OCI-LY3 (cell line): Measurements from ENCODE around the gene MAN2A2.
"Not testable (repeated sequence)": the region's sequence is repeated elsewhere in the genome, so short reads cannot be mapped to it uniquely, and the experiment has no call there.

Experiments used
- H2AFZ ChIP-seq: fragments of 200-600, 300-600 bp; shearing (Covaris generic); 2 replicates; pipeline ENCODE4 v1.6.0; 2014; ENCODE audit warnings: antibody characterized with exemption, low read depth, low read length
- H3K27ac ChIP-seq: fragments of 200-600, 300-600 bp; sonication (generic); 2 replicates; pipeline ENCODE4 v1.5.1; 2014; ENCODE audit warnings: mild to moderate bottlenecking, low read length, moderate library complexity, mixed read lengths
- H3K27me3 ChIP-seq: fragments of 200-600, 300-600 bp; sonication (generic); 2 replicates; pipeline ENCODE4 v1.6.1; 2014; ENCODE audit warnings: low read depth, low read length, mixed read lengths
- H3K36me3 ChIP-seq: fragments of 200-600, 300-600 bp; sonication (generic); replicated peaks from 2 replicates; pipeline ENCODE3; 2014; ENCODE audit warnings: low read depth, low read length, mixed read lengths
- H3K4me1 ChIP-seq: fragments of 300-600, 200-600 bp; sonication (generic); 2 replicates; pipeline ENCODE4 v1.6.1; 2014; ENCODE audit warnings: low read length, mixed read lengths
- H3K4me2 ChIP-seq: fragments of 200-600, 300-600 bp; sonication (generic); 2 replicates; pipeline ENCODE4 v1.6.1; 2014; ENCODE audit warnings: low read length, mixed read lengths
- H3K4me3 ChIP-seq: fragments of 300-600, 200-600 bp; sonication (generic); 2 replicates; pipeline ENCODE4 v1.5.1; 2014; ENCODE audit warnings: antibody characterized with exemption, mild to moderate bottlenecking, low read length, moderate library complexity
- H3K79me2 ChIP-seq: fragments of 300-600, 200-600 bp; shearing (Covaris generic); 2 replicates; pipeline ENCODE4 v1.6.1; 2014; ENCODE audit warnings: mild to moderate bottlenecking, low read length, mixed read lengths
- H3K9ac ChIP-seq: fragments of 300-600, 200-600 bp; shearing (Covaris generic); 2 replicates; pipeline ENCODE4 v1.6.0; 2014; ENCODE audit warnings: mild to moderate bottlenecking, low read length, moderate library complexity
- H3K9me3 ChIP-seq: fragments of 200-600, 300-600 bp; shearing (Covaris generic); 2 replicates; pipeline ENCODE4 v1.6.1; 2014; ENCODE audit warnings: low read length, mixed read lengths; ENCODE audit not compliant: insufficient read depth
- H4K20me1 ChIP-seq: fragments of 200-600, 300-600 bp; sonication (generic); 2 replicates; pipeline ENCODE4 v1.6.1; 2016; ENCODE audit warnings: low read length, mixed read lengths; ENCODE audit not compliant: insufficient read depth
- CTCF ChIP-seq: fragments of 200-600, 300-600 bp; sonication (generic); IDR thresholded peaks from 2 replicates; pipeline ENCODE4 v1.5.1; 2014; ENCODE audit warnings: antibody characterized with exemption, low read length, low read depth
- EZH2phosphoT487 ChIP-seq: fragments of 200-600 bp; shearing (Covaris generic); IDR thresholded peaks from 2 replicates; pipeline ENCODE4 v1.6.1; 2018; ENCODE audit warnings: antibody characterized with exemption, mixed run types, low read depth

The MAN2A2 gene

GRCh38 chr15:90871716-90872485 lies 31.2 kb upstream of the MAN2A2 start:
- H3K27ac ChIP-seq, result no peak overlapping the region
- no peak for TF ChIP-seq CTCF
- TF ChIP-seq EZH2phosphoT487, result no peak

GRCh38 chr15:90872486-90873184 lies 30.5 kb upstream of the MAN2A2 start:
- TF ChIP-seq EZH2phosphoT487 (no peak), CTCF (no peak)
- Histone ChIP-seq H3K27ac (no peak overlapping the region), H3K79me2 (peaks cover 16% of the 10 kb centered on the region), H3K36me3 (no peaks in the 10 kb centered on the region), H3K4me3 (peak overlapping the region; percentile 81), H2AFZ (peak overlapping the region; percentile 45; the same call in 1 of the 2 replicates), H3K4me2 (peak overlapping the region; percentile 98), H3K9me3 (no peaks in the 10 kb centered on the region), H3K4me1 (peaks cover 29% of the 10 kb centered on the region), H3K27me3 (no peaks in the 10 kb centered on the region), H3K9ac (peak overlapping the region; percentile 70), H4K20me1 (no peaks in the 10 kb centered on the region)

More at GRCh38 chr15:90871716-90872485, 31.2 kb upstream of the MAN2A2 start:
- Histone ChIP-seq H3K4me3 (peak overlapping the region; percentile 81), H3K36me3 (no peaks in the 10 kb centered on the region), H3K79me2 (peaks cover 16% of the 10 kb centered on the region), H3K9me3 (no peaks in the 10 kb centered on the region), H3K9ac (peak overlapping the region; percentile 70), H3K27me3 (peaks cover 6% of the 10 kb centered on the region; the same call in 1 of the 2 replicates), H3K4me1 (peaks cover 29% of the 10 kb centered on the region), H3K4me2 (peak overlapping the region; percentile 98), H4K20me1 (no peaks in the 10 kb centered on the region), H2AFZ (peak overlapping the region; percentile 45; the same call in 1 of the 2 replicates)

- H3K27me3 ChIP-seq, result no peaks in the 10 kb centered on the region
- no peaks in the 10 kb centered on the region for H4K20me1 ChIP-seq
- no peak overlapping the region for H3K27ac ChIP-seq
- H2AFZ ChIP-seq, result no peak overlapping the region
- H3K9me3 ChIP-seq, result no peaks in the 10 kb centered on the region
- H3K4me2 ChIP-seq, result no peak overlapping the region
- H3K9ac ChIP-seq, result no peak overlapping the region
- peaks cover 29% of the 10 kb centered on the region for H3K4me1 ChIP-seq
- H3K36me3 ChIP-seq, result no peaks in the 10 kb centered on the region
- no peak overlapping the region for H3K4me3 ChIP-seq
- TF ChIP-seq EZH2phosphoT487 (no peak), CTCF (no peak)
- H3K79me2 ChIP-seq, result peaks cover 16% of the 10 kb centered on the region
Measured at GRCh38 chr15:90873488-90873997, 29.6 kb upstream of the MAN2A2 start.

GRCh38 chr15:90873998-90874605 lies 29.0 kb upstream of the MAN2A2 start:
- no peaks in the 10 kb centered on the region for H3K36me3 ChIP-seq
- H3K9me3 ChIP-seq, result no peaks in the 10 kb centered on the region
- no peak overlapping the region for H2AFZ ChIP-seq
- H3K4me3 ChIP-seq, result no peak overlapping the region
- H3K4me2 ChIP-seq, result no peak overlapping the region
- H3K4me1 ChIP-seq, result peaks cover 28% of the 10 kb centered on the region
- no peaks in the 10 kb centered on the region for H4K20me1 ChIP-seq
- H3K9ac ChIP-seq, result no peak overlapping the region
- no peaks in the 10 kb centered on the region for H3K27me3 ChIP-seq
- TF ChIP-seq CTCF, result no peak
- H3K27ac ChIP-seq, result no peak overlapping the region
- peaks cover 16% of the 10 kb centered on the region for H3K79me2 ChIP-seq

GRCh38 chr15:90874986-90875385 lies 28.1 kb upstream of the MAN2A2 start:
- H3K79me2 ChIP-seq, result peaks cover 16% of the 10 kb centered on the region
- not testable (repeated sequence) for H3K9ac ChIP-seq, H3K9me3 ChIP-seq, H2AFZ ChIP-seq, H4K20me1 ChIP-seq, H3K4me3 ChIP-seq, H3K27me3 ChIP-seq, H3K36me3 ChIP-seq, H3K27ac ChIP-seq, H3K4me2 ChIP-seq
- peaks cover 19% of the 10 kb centered on the region for H3K4me1 ChIP-seq
